ENCODE results near the gene JAKMIP3. TPM values are rescaled to one million over a fixed set of nuclear protein-coding genes. Genes with fewer than 3 reads are reported as not detected.

Gene JAKMIP3
- total and polyA plus RNA-seq, 10 of the 15 experiments (the other 5 are each of a cell fraction or from before 2014, with no cell fraction given) = 0.01 TPM; not detected in 7

DNA sequence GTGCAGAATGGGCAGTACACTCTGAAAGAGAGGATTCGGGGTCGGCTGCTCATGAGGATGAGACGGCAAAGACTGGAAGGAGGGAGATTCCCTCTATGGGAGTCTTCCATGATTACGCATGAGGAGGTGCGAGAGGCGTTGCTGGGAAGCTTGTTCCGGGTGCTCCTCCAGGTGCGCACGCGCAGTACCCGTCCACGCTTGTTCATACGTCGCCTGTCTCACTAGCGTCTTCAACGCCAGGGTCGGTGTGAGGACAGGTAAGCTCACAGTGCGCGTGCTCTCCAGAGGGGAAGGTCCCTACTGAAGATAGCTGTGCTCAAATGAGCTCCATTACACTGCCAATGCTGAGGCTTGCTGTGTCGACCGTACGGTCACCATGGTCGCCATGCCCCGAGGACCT, 44.7 kb upstream of the JAKMIP3 start (continued):
- TF ChIP-seq, protein P1, sequence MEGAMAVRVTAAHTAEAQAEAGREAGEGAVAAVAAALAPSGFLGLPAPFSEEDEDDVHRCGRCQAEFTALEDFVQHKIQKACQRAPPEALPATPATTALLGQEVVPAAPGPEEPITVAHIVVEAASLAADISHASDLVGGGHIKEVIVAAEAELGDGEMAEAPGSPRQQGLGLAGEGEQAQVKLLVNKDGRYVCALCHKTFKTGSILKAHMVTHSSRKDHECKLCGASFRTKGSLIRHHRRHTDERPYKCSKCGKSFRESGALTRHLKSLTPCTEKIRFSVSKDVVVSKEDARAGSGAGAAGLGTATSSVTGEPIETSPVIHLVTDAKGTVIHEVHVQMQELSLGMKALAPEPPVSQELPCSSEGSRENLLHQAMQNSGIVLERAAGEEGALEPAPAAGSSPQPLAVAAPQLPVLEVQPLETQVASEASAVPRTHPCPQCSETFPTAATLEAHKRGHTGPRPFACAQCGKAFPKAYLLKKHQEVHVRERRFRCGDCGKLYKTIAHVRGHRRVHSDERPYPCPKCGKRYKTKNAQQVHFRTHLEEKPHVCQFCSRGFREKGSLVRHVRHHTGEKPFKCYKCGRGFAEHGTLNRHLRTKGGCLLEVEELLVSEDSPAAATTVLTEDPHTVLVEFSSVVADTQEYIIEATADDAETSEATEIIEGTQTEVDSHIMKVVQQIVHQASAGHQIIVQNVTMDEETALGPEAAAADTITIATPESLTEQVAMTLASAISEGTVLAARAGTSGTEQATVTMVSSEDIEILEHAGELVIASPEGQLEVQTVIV (IDR thresholded peaks at IDR 0.05; ENCODE audit: borderline replicate concordance, partially characterized antibody) = no peak
- TF ChIP-seq RAD21 (IDR thresholded peaks at IDR 0.05; ENCODE audit: insufficient read depth, low read depth, low read length) (no peak), CREB1 (IDR thresholded peaks at IDR 0.05; ENCODE audit: low read depth) (no peak), BHLHE40 (IDR thresholded peaks at IDR 0.05; ENCODE audit: borderline replicate concordance in 1 of 2, low read depth in 2 of 2, low read length in 1 of 2) (no peak), POLR2A (IDR thresholded peaks at IDR 0.05; ENCODE audit: low read depth, low read length) (no peak), POU2F2 (IDR thresholded peaks at IDR 0.05; ENCODE audit: borderline replicate concordance, low read depth, low read length) (no peak), HDAC6 (IDR thresholded peaks at IDR 0.05; ENCODE audit: unreplicated experiment) (no peak), IRF4 (IDR thresholded peaks at IDR 0.05; ENCODE audit: low read depth, low read length) (no peak), ZNF622 (IDR thresholded peaks at IDR 0.05) (no peak), WRNIP1 (IDR thresholded peaks at IDR 0.05; ENCODE audit: borderline replicate concordance, low read depth, low read length) (no peak)
- TF ChIP-seq, protein P2, sequence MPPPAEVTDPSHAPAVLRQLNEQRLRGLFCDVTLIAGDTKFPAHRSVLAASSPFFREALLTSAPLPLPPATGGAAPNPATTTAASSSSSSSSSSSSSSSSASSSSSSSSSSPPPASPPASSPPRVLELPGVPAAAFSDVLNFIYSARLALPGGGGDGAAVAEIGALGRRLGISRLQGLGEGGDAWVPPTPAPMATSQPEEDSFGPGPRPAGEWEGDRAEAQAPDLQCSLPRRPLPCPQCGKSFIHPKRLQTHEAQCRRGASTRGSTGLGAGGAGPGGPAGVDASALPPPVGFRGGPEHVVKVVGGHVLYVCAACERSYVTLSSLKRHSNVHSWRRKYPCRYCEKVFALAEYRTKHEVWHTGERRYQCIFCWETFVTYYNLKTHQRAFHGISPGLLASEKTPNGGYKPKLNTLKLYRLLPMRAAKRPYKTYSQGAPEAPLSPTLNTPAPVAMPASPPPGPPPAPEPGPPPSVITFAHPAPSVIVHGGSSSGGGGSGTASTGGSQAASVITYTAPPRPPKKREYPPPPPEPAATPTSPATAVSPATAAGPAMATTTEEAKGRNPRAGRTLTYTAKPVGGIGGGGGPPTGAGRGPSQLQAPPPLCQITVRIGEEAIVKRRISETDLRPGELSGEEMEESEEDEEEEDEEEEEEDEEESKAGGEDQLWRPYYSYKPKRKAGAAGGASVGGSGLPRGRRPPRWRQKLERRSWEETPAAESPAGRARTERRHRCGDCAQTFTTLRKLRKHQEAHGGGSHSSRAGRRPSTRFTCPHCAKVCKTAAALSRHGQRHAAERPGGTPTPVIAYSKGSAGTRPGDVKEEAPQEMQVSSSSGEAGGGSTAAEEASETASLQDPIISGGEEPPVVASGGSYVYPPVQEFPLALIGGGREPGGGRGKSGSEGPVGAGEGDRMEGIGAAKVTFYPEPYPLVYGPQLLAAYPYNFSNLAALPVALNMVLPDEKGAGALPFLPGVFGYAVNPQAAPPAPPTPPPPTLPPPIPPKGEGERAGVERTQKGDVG (CRISPR knock-in tag; IDR thresholded peaks at IDR 0.05) = no peak

All from GM12878 (cell line).